ENCODE results near the gene TMEM8B. TPM values are rescaled to one million over a fixed set of nuclear protein-coding genes. Genes with fewer than 3 reads are reported as not detected.

Gene TMEM8B, protein sequence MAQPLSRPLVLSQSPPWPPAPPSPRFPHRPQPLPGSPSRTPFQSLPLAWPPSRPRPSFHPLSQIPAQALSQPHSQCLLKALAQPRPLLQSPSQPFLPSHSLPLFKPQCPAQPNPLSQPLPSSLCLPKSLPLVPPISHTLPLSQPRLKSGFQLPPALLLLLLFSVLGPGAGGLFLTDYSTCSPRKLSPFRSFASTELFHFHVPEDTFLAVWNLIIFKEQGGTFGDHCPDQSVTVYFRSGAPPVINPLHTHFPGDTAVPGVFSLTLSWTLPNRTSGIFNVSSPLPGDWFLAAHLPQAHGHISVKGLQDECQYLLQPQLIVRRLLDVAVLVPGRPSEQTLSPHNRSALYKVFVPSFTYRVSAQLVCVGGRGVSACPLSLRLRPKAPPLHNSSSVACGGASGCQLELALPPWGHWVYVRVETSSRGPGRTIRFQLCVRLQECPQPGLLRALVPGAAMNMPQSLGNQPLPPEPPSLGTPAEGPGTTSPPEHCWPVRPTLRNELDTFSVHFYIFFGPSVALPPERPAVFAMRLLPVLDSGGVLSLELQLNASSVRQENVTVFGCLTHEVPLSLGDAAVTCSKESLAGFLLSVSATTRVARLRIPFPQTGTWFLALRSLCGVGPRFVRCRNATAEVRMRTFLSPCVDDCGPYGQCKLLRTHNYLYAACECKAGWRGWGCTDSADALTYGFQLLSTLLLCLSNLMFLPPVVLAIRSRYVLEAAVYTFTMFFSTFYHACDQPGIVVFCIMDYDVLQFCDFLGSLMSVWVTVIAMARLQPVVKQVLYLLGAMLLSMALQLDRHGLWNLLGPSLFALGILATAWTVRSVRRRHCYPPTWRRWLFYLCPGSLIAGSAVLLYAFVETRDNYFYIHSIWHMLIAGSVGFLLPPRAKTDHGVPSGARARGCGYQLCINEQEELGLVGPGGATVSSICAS
- 3.2 and 5.7 TPM in 2 replicates for total RNA-seq

GRCh38 chr9:35829084-35829763 lies at the start of gene TMEM8B:
TSS of gene TMEM8B (plus strand) at chr9:35829228. CDS start at chr9:35829448, 220 bp downstream.

GRCh38 chr9:35791297-35791921 lies 37.6 kb upstream of the TMEM8B start, which contains the start of gene NPR2:
TSS of gene NPR2 (plus strand) at chr9:35791591. CDS start at chr9:35792409, 818 bp downstream.

DNA sequence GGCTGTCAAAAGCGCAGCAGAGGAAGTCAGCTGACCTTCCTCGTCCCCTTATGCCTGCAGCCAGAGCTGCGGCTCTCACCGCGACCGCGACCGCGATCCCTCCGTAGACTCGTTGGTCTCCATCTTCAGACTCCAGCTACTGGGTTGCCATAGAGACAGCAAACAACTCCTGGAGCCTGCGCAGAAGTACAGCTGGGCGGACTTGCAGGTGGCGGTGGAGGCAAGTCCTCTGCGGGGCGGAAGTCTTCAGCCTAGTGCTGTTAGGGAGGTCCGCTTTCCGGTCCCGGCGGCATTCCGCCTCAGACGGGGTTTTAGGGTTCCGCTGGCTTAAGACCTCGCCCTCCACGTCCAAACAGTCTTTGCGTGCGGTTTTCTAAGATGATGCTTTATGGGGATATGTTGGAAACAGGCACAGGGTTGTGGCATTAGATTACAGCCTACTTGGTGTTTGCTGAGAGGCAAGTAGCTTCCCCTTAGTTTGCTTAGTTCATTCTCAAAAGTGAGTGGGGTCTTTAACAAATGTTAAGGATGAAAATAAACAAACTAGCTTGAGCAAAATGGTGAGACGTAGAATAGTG lies 16.9 kb upstream of the TMEM8B start, which contains the start of gene SPAG8:
TSS of gene SPAG8 (minus strand) at position 238 of the 578 bp plus-strand sequence. CDS start at position 123, 115 bp downstream.

GRCh38 chr9:35814841-35815543 lies 14.0 kb upstream of the TMEM8B start, which contains the start of gene HINT2:
TSS of gene HINT2 (minus strand) at chr9:35815042. CDS start at chr9:35814979, 63 bp downstream.

GRCh38 chr9:35828716-35829083 lies 328 bp upstream of the TMEM8B start, which contains the start of gene FAM221B:
TSS of gene FAM221B (minus strand) at chr9:35828732. CDS start at chr9:35826161, 2,571 bp downstream.

GRCh38 chr9:35870351-35870923 lies 41.4 kb downstream of the TMEM8B start, which contains the start of gene OR13J1:
TSS of gene OR13J1 (minus strand) at chr9:35870401. CDS start at chr9:35870401, 0 bp downstream.

DNA sequence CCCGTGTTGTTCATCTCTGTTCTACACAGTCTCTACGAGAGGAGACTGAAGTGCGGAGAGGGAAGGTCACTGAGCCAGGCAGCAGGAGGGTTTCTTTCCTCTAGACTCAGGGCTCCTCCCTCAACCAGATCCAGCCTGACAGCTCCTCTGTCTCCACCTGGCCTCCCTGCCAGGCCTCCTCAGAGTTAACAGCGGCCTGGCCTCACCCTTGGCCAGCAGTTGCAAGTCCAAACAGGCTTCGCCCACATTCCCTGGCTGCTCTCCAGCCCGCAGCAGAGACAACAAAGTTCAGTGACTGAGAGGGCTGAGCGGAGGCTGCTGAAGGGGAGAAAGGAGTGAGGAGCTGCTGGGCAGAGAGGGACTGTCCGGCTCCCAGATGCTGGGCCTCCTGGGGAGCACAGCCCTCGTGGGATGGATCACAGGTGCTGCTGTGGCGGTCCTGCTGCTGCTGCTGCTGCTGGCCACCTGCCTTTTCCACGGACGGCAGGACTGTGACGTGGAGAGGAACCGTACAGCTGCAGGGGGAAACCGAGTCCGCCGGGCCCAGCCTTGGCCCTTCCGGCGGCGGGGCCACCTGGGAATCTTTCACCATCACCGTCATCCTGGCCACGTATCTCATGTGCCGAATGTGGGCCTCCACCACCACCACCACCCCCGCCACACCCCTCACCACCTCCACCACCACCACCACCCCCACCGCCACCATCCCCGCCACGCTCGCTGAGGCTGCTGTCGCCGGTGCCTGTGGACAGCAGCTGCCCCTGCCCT lies 77.1 kb downstream of the TMEM8B start, which contains the start of gene HRCT1:
TSS of gene HRCT1 (plus strand) at position 291 of the 768 bp plus-strand sequence. CDS start at position 377, 86 bp downstream.

DNA sequence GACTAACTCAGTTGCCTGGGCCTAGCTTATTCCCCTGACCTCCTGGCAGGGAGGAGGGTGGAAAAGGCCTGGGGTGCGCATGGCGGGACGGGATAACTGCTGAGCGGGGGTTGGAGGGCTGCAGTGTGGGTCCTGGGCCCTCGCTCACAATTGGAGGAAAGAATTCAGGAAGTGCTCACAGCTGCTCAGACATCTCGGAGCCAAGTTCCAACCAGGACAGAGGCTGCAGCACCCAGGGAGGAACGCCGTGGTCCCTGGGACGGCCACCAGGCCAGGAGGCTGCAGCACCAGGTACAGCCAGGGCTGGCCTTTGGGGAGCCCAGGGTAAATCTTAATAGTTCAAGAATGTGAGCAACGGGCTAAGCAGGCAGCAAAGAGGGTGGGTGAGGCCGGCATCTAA lies 80.2 kb downstream of the TMEM8B start, which contains the start of gene SPAAR:
TSS of gene SPAAR (plus strand) at position 217 of the 400 bp plus-strand sequence. CDS start 974 bp downstream, outside the sequence.

Other genes starting within 250 kb of the TMEM8B start
- gene TESK1, start 224.0 kb upstream of the TMEM8B start, total RNA-seq: 14.4 and 18.6 TPM in 2 replicates
- gene CD72, start 210.8 kb upstream of the TMEM8B start, total RNA-seq: 0.35 and 1.2 TPM in 2 replicates
- gene SIT1, start 178.3 kb upstream of the TMEM8B start, total RNA-seq: not detected in 2 replicates
- gene RMRP, start 171.2 kb upstream of the TMEM8B start, total RNA-seq: 1,659 and 5,862 TPM in 2 replicates
- gene CCDC107, start 170.9 kb upstream of the TMEM8B start, total RNA-seq: 14.0 and 27.1 TPM in 2 replicates
- gene ARHGEF39, start 164.0 kb upstream of the TMEM8B start, total RNA-seq: 4.1 and 8.4 TPM in 2 replicates
- gene CA9, start 155.3 kb upstream of the TMEM8B start, total RNA-seq: 1.1 TPM in 1 of 2 replicates, not detected in the other
- 1,252 and 1,303 TPM in 2 replicates for gene TPM2, start 139.3 kb upstream of the TMEM8B start, total RNA-seq
- 473 and 541 TPM in 2 replicates for gene TLN1, start 97.0 kb upstream of the TMEM8B start, total RNA-seq
- gene CREB3, start 96.6 kb upstream of the TMEM8B start, total RNA-seq: 118 and 127 TPM in 2 replicates
- gene GBA2, start 80.0 kb upstream of the TMEM8B start, total RNA-seq: 15.0 and 18.4 TPM in 2 replicates
- 13.1 and 15.9 TPM in 2 replicates for gene RGP1, start 79.9 kb upstream of the TMEM8B start, total RNA-seq
- gene MSMP, start 75.0 kb upstream of the TMEM8B start, total RNA-seq: not detected in 2 replicates
- 27.3 and 28.8 TPM in 2 replicates for gene NPR2, start 37.6 kb upstream of the TMEM8B start, total RNA-seq
- 0.53 and 1.2 TPM in 2 replicates for gene SPAG8, start 17.0 kb upstream of the TMEM8B start, total RNA-seq
- gene HINT2, start 14.2 kb upstream of the TMEM8B start, total RNA-seq: 34.6 and 34.7 TPM in 2 replicates
- not detected in 2 replicates for gene FAM221B, start 496 bp upstream of the TMEM8B start, total RNA-seq
- gene OR13J1, start 41.2 kb downstream of the TMEM8B start, total RNA-seq: not detected in 2 replicates
- 0.18 and 0.86 TPM in 2 replicates for gene HRCT1, start 77.0 kb downstream of the TMEM8B start, total RNA-seq
- 0.18 TPM in 1 of 2 replicates, not detected in the other for gene SPAAR, start 80.3 kb downstream of the TMEM8B start, total RNA-seq
- gene OR2S2, start 128.9 kb downstream of the TMEM8B start, total RNA-seq: not detected in 2 replicates
- 19.0 and 23.7 TPM in 2 replicates for gene RECK, start 207.7 kb downstream of the TMEM8B start, total RNA-seq

Measured in myometrial cell (primary cell).